Calu3 (cell line): ENCODE measurements around the gene SACM1L. TPM values are rescaled to one million over a fixed set of nuclear protein-coding genes. Genes with fewer than 3 reads are reported as not detected.

Source experiments
- BruUV-seq: library from RNA; stranded (reverse); fragments of 400-500 nt; replicated peaks from 2 replicates; lab custom pipeline; 2021; lab: Mats Ljungman, UMichigan
- CTCF ChIA-PET: fragments of 300-600 bp; sonication (Branson Sonifier 250); formaldehyde crosslinking; loops from one replicate; lab custom pipeline; 2022; ENCODE audit warnings: antibody characterized with exemption; lab: Charles Lee
- DNase-seq: peaks from one replicate; pipeline ENCODE4 v3.0.0; 2022
- H3K27ac Mint-ChIP-seq: one replicate; pipeline ENCODE4 v1.8.0; 2022; ENCODE audit warnings: mixed read lengths; ENCODE audit not compliant: unreplicated experiment
- H3K27me3 Mint-ChIP-seq: one replicate; pipeline ENCODE4 v1.8.0; 2022; ENCODE audit warnings: mixed read lengths; ENCODE audit not compliant: unreplicated experiment
- H3K36me3 Mint-ChIP-seq: one replicate; pipeline ENCODE4 v1.8.0; 2022; ENCODE audit warnings: mild to moderate bottlenecking, moderate library complexity, mixed read lengths; ENCODE audit not compliant: insufficient read depth, unreplicated experiment
- H3K4me1 Mint-ChIP-seq: one replicate; pipeline ENCODE4 v1.8.0; 2022; ENCODE audit warnings: mild to moderate bottlenecking, low read depth, mixed read lengths; ENCODE audit not compliant: unreplicated experiment
- H3K4me3 Mint-ChIP-seq: one replicate; pipeline ENCODE4 v1.8.0; 2022; ENCODE audit warnings: mild to moderate bottlenecking, low read depth, moderate library complexity, mixed read lengths; ENCODE audit not compliant: unreplicated experiment
- H3K9me3 Mint-ChIP-seq: one replicate; pipeline ENCODE4 v1.8.0; 2022; ENCODE audit warnings: low read depth, mixed read lengths; ENCODE audit not compliant: unreplicated experiment
- CTCF ChIP-seq: fragments of 200-600 bp; IDR thresholded peaks from one replicate; pipeline ENCODE4 v1.8.0; 2022; ENCODE audit warnings: antibody characterized with exemption; ENCODE audit not compliant: unreplicated experiment
- intact Hi-C: fragments of 100-400 bp; cut with micrococcal nuclease; formaldehyde crosslinking; loops from one replicate; pipeline ENCODE4 v1.10.0; 2022; ENCODE audit not compliant: unreplicated experiment
- total RNA-seq: library from RNA; stranded (reverse); gene quantifications from 2 replicates; pipeline ENCODE4 v1.2.3, GENCODE V29; 2022

The SACM1L gene
- total RNA-seq, 1 experiment from 2014 or later: 40.5 TPM

GRCh38 chr3:45749880-45750279 is 60.7 kb downstream of the SACM1L start:
- intact Hi-C loops: no loop called here
- TF ChIP-seq CTCF: no peak
- no TSS peak for BruUV-seq
- H3K27me3 Mint-ChIP-seq: no peaks in the 10 kb centered on the region
- H3K36me3 Mint-ChIP-seq: peaks cover 5% of the 10 kb centered on the region
- H3K9me3 Mint-ChIP-seq: no peaks in the 10 kb centered on the region
- no peak overlapping the region for H3K27ac Mint-ChIP-seq
- no peaks in the 10 kb centered on the region for H3K4me1 Mint-ChIP-seq
- CTCF ChIA-PET: no interaction called here
- no peak for DNase-seq
- H3K4me3 Mint-ChIP-seq: no peak overlapping the region

- CTCF ChIA-PET: no interaction called here
- no peak for TF ChIP-seq CTCF
- no peaks in the 10 kb centered on the region for H3K27me3 Mint-ChIP-seq
- H3K9me3 Mint-ChIP-seq: no peaks in the 10 kb centered on the region
- DNase-seq: no peak
- no peak overlapping the region for H3K4me3 Mint-ChIP-seq
- H3K27ac Mint-ChIP-seq: no peak overlapping the region
- H3K36me3 Mint-ChIP-seq: peaks cover 5% of the 10 kb centered on the region
- no TSS peak for BruUV-seq
- H3K4me1 Mint-ChIP-seq: no peaks in the 10 kb centered on the region
- intact Hi-C loops: no loop called here
Measured at GRCh38 chr3:45751537-45752242, 62.5 kb downstream of the SACM1L start.

- H3K27ac Mint-ChIP-seq: no peak overlapping the region
- H3K4me3 Mint-ChIP-seq: no peak overlapping the region
- peaks cover 5% of the 10 kb centered on the region for H3K36me3 Mint-ChIP-seq
- BruUV-seq: no TSS peak
- CTCF ChIA-PET: no interaction called here
- intact Hi-C loops: no loop called here
- no peaks in the 10 kb centered on the region for H3K4me1 Mint-ChIP-seq
- TF ChIP-seq CTCF: no peak
- H3K27me3 Mint-ChIP-seq: no peaks in the 10 kb centered on the region
- no peak for DNase-seq
- no peaks in the 10 kb centered on the region for H3K9me3 Mint-ChIP-seq
Measured at GRCh38 chr3:45753095-45753494, 63.9 kb downstream of the SACM1L start.

DNA sequence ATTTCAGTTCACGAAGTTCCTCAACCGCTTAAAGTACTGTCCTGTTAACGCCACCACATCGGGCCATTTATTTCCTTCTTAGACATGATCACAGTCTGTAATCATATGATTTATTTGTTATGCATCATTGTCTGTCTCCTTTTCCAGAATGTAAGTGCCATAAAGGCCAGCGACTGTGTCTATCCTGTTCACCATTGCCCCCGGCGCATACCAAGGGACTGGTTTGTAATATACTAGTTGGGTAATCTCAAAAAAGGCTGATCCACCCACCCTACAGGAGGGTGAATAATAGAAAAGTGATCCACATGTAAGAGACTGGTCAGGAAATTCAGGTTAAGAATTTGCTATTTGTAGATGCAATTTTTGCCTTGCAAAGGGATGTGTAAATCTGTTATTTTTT is 65.3 kb downstream of the SACM1L start:
- Mint-ChIP-seq H3K4me1 (no peaks in the 10 kb centered on the region), H3K27ac (no peak overlapping the region), H3K27me3 (no peaks in the 10 kb centered on the region), H3K4me3 (no peak overlapping the region), H3K36me3 (peaks cover 4% of the 10 kb centered on the region), H3K9me3 (no peaks in the 10 kb centered on the region)
- intact Hi-C loops: no loop called here
- no peak for TF ChIP-seq CTCF
- CTCF ChIA-PET: no interaction called here
- DNase-seq: no peak
- BruUV-seq: no TSS peak
